HCT116 (cell line): ENCODE data around the gene CIAO1. TPM values are rescaled to one million over a fixed set of nuclear protein-coding genes. Genes with fewer than 3 reads are reported as not detected.

Experiments
- ATAC-seq: fragments of 200-7000 bp; cut with Tn5 transposase; 2 replicates; pipeline ENCODE4 v1.9.1; 2020; ENCODE audit warnings: mild to moderate bottlenecking, moderate library complexity
- BruUV-seq: library from RNA; stranded (reverse); fragments of 400-500 nt; replicated peaks from 2 replicates; lab custom pipeline; 2021; lab: Mats Ljungman, UMichigan
- CTCF ChIA-PET: fragments of 300-600 bp; sonication (Branson Sonifier 250); formaldehyde crosslinking; loops from one replicate; lab custom pipeline; 2021; ENCODE audit warnings: antibody characterized with exemption; lab: Charles Lee
- POLR2A ChIA-PET: fragments of 300-600, 350-600 bp; sonication (Branson Sonifier 250); formaldehyde crosslinking; loops from one replicate; lab custom pipeline; 2021; ENCODE audit warnings: antibody characterized with exemption; lab: Charles Lee
- RAD21 ChIA-PET, 2 experiments: fragments of 300-600 bp; sonication (Branson Sonifier 250); formaldehyde crosslinking; loops; one replicate each; lab custom pipeline; 2023; ENCODE audit warnings: low total read pairs in 2 of 2; ENCODE audit not compliant: uncharacterized antibody in 2 of 2, unreplicated experiment in 2 of 2, low non-redundant PET in 1 of 2; lab: Charles Lee
- DNase-seq: peaks from one replicate; pipeline ENCODE4 v3.0.0-alpha.2; 2010; ENCODE audit warnings: low read depth, low spot score
- H2AFZ ChIP-seq: fragments of 200-600 bp; shearing (Covaris generic), sonication (generic); 2 replicates; pipeline ENCODE4 v1.6.1; 2017; ENCODE audit warnings: low read depth, mixed run types, mixed read lengths, antibody characterized with exemption, low read length; ENCODE audit not compliant: poor library complexity, severe bottlenecking
- H3K27ac ChIP-seq: 2 replicates; pipeline ENCODE4 v1.5.1; 2012; ENCODE audit warnings: low read depth, low read length
- H3K27me3 ChIP-seq: fragments of 200-600 bp; sonication (generic); 2 replicates; pipeline ENCODE4 v1.6.1; 2016; ENCODE audit warnings: mixed run types, low read length, mixed read lengths; ENCODE audit not compliant: insufficient read depth
- H3K36me3 ChIP-seq, 2 experiments: fragments of 200-500 bp in 1 of 2; fragments of 200-600 bp in 1 of 2; sonication (Bioruptor generic) in 1 of 2; sonication (generic) in 1 of 2; 2 replicates each; pipeline versions ENCODE4 v1.5.1 to v1.6.1; 2014 to 2016; ENCODE audit warnings: low read length in 2 of 2, inconsistent platforms in 1 of 2, mixed read lengths in 1 of 2, mixed run types in 1 of 2; ENCODE audit not compliant: insufficient read depth in 2 of 2, control insufficient read depth in 1 of 2
- H3K4me1 ChIP-seq, 2 experiments: fragments of 200-600 bp in 1 of 2; sonication (generic) in 1 of 2; 2 replicates each; pipeline versions ENCODE4 v1.5.1 to v1.6.1; 2012 to 2017; ENCODE audit warnings: low read length in 2 of 2, inconsistent platforms in 1 of 2, mild to moderate bottlenecking in 1 of 2, mixed read lengths in 1 of 2, mixed run types in 1 of 2, moderate library complexity in 1 of 2; ENCODE audit not compliant: insufficient read depth in 2 of 2, control insufficient read depth in 1 of 2
- H3K4me2 ChIP-seq: fragments of 200-600 bp; sonication (generic); 2 replicates; pipeline ENCODE4 v1.6.1; 2017; ENCODE audit warnings: mixed run types, low read length, mixed read lengths
- H3K4me3 ChIP-seq, 2 experiments: fragments of 200-600 bp in 1 of 2; sonication (generic) in 1 of 2; replicated peaks in 1 of 2; 2 replicates each; pipeline ENCODE4 v1.5.1; 2011 to 2016; ENCODE audit warnings: low read length in 2 of 2, control low read depth in 1 of 2, low read depth in 1 of 2, mild to moderate bottlenecking in 1 of 2, mixed read lengths in 1 of 2, mixed run types in 1 of 2
- H3K79me2 ChIP-seq: fragments of 200-600 bp; sonication (generic); 2 replicates; pipeline ENCODE4 v1.6.1; 2017; ENCODE audit warnings: mild to moderate bottlenecking, mixed run types, low read length, moderate library complexity, mixed read lengths; ENCODE audit not compliant: insufficient read depth
- H3K9ac ChIP-seq: fragments of 200-600 bp; sonication (generic); 2 replicates; pipeline ENCODE4 v1.6.1; 2016; ENCODE audit warnings: low read length, mixed read lengths
- H3K9me2 ChIP-seq: fragments of 200-600 bp; sonication (generic), shearing (Covaris generic); 2 replicates; pipeline ENCODE4 v1.6.1; 2017; ENCODE audit warnings: mixed run types, mild to moderate bottlenecking, moderate library complexity; ENCODE audit not compliant: insufficient read depth
- H3K9me3 ChIP-seq, 2 experiments: fragments of 200-500 bp in 1 of 2; fragments of 200-600 bp in 1 of 2; sonication (Bioruptor generic) in 1 of 2; sonication (generic) in 1 of 2; 2 replicates each; pipeline ENCODE4 v1.6.1; 2014 to 2017; ENCODE audit warnings: low read length in 2 of 2, mixed read lengths in 2 of 2, inconsistent platforms in 1 of 2, low read depth in 1 of 2, mild to moderate bottlenecking in 1 of 2, mixed run types in 1 of 2, moderate library complexity in 1 of 2; ENCODE audit not compliant: control insufficient read depth in 1 of 2, insufficient read depth in 1 of 2
- H4K20me1 ChIP-seq: fragments of 200-600 bp; sonication (generic), shearing (Covaris generic); 2 replicates; pipeline ENCODE4 v1.6.1; 2017; ENCODE audit warnings: mixed run types, mild to moderate bottlenecking, moderate library complexity; ENCODE audit not compliant: insufficient read depth
- CBX3 ChIP-seq: IDR thresholded peaks from 2 replicates; pipeline ENCODE4 v1.6.1; 2012; ENCODE audit warnings: low read depth
- CEBPB ChIP-seq: IDR thresholded peaks from 2 replicates; pipeline ENCODE4 v1.6.1; 2012; ENCODE audit warnings: low read depth
- EGR1 ChIP-seq: IDR thresholded peaks from 2 replicates; pipeline ENCODE4 v1.6.1; 2012; ENCODE audit warnings: low read depth
- EZH2 ChIP-seq: fragments of 200-600 bp; sonication (generic); IDR thresholded peaks from 2 replicates; pipeline ENCODE4 v1.6.1; 2017; ENCODE audit warnings: antibody characterized with exemption, mixed run types
- EZH2phosphoT487 ChIP-seq: fragments of 200-600 bp; IDR thresholded peaks from 2 replicates; pipeline ENCODE4 v1.6.1; 2018; ENCODE audit warnings: antibody characterized with exemption, borderline replicate concordance
- FOSL1 ChIP-seq: IDR thresholded peaks from 2 replicates; pipeline ENCODE4 v1.6.1; 2012; ENCODE audit warnings: low read depth
- JUND ChIP-seq: IDR thresholded peaks from 2 replicates; pipeline ENCODE4 v1.6.1; 2012
- POLR2A ChIP-seq: IDR thresholded peaks from 2 replicates; pipeline ENCODE4 v1.7.0; 2011; ENCODE audit warnings: borderline replicate concordance; ENCODE audit not compliant: insufficient read depth, insufficient read length; ENCODE audit errors: extremely low read depth
- RAD21 ChIP-seq: IDR thresholded peaks from 2 replicates; pipeline ENCODE4 v1.6.1; 2012; ENCODE audit warnings: low read depth, mild to moderate bottlenecking
- SIN3A ChIP-seq: IDR thresholded peaks from 2 replicates; pipeline ENCODE4 v1.6.1; 2012; ENCODE audit warnings: low read depth
- TCF7L2 ChIP-seq: IDR thresholded peaks from 2 replicates; pipeline ENCODE4 v1.7.0; 2011; ENCODE audit warnings: borderline replicate concordance, inconsistent platforms; ENCODE audit not compliant: insufficient read depth, insufficient read length; ENCODE audit errors: extremely low read depth
- YY1 ChIP-seq: IDR thresholded peaks from 2 replicates; pipeline ENCODE4 v1.6.1; 2011; ENCODE audit warnings: low read length, low read depth, moderate library complexity, mild to moderate bottlenecking; ENCODE audit not compliant: insufficient replicate concordance; ENCODE audit errors: extremely low read depth
- ZFX ChIP-seq: fragments of 450-650 bp; IDR thresholded peaks from 2 replicates; pipeline ENCODE4 v1.6.1; 2017
- ZNF274 ChIP-seq: fragments of 200-500 bp; sonication (Bioruptor generic); IDR thresholded peaks from 2 replicates; pipeline ENCODE4 v1.6.1; 2014; ENCODE audit warnings: mild to moderate bottlenecking, low read depth, low read length, inconsistent platforms
- intact Hi-C: fragments of 100-400 bp; cut with micrococcal nuclease; formaldehyde crosslinking; loops from 2 replicates; pipeline ENCODE4 v1.10.0; 2022
- total RNA-seq: library from RNA; stranded (reverse); gene quantifications from one replicate; pipeline ENCODE4 v1.2.1, GENCODE V29; 2021; ENCODE audit not compliant: unreplicated experiment
- TF ChIP-seq, protein P1 (sequence below): IDR thresholded peaks from 2 replicates; pipeline ENCODE4 v1.6.1; 2011; ENCODE audit warnings: mild to moderate bottlenecking, low read length, moderate library complexity; ENCODE audit not compliant: insufficient replicate concordance; ENCODE audit errors: extremely low read depth
- TF ChIP-seq, protein P2 (sequence below): IDR thresholded peaks from 2 replicates; pipeline ENCODE4 v1.6.1; 2012
- TF ChIP-seq, protein P3 (sequence below), 3 experiments: fragments of 200-600 bp in 1 of 3; sonication (generic) in 1 of 3; IDR thresholded peaks in 2 of 3; conservative IDR thresholded peaks in 1 of 3; 2 replicates each; pipeline ENCODE4 v1.5.1; 2012 to 2017; ENCODE audit warnings: low read depth in 2 of 3, low read length in 2 of 3, antibody characterized with exemption in 1 of 3, borderline replicate concordance in 1 of 3, control low read depth in 1 of 3, mild to moderate bottlenecking in 1 of 3, mixed read lengths in 1 of 3, mixed run types in 1 of 3, moderate library complexity in 1 of 3; ENCODE audit not compliant: insufficient read depth in 1 of 3

Gene CIAO1
- total RNA-seq, 1 experiment from 2014 or later: 76.8 TPM

DNA sequence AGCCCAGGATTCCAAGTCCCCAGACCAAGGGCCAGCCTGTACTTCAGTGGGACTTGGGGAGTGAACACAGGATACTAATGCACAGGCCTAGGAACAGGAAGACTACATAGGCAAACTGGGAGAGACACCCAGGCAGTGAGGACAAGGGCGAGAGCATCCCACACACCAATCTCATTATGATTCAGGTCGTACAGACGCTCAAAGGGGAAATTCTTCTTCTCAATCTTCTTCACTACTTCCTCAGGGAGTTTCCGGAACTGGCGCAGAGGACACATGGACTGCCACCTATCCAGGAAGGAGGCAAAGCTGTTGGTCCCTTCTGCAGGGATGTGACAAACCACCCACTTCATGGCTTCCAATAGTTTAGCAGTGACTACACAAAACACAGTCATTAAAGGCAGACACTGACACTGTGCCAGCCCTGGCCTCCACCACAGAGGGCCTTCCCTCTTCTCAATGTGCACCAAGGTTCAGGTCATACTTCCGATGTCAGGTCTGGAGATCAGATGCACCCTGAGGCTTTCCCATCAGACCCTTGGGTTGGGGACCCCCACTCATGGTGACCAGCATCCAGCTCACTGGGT is 21.3 kb downstream of the CIAO1 start:
- POLR2A ChIA-PET: no interaction called here
- CTCF ChIA-PET: no interaction called here

More for the DNA sequence above, 21.3 kb downstream of the CIAO1 start:
- H3K79me2 ChIP-seq: no peaks in the 10 kb centered on the region
- H3K4me2 ChIP-seq: no peak overlapping the region
- H3K9me3 ChIP-seq: no peaks in the 10 kb centered on the region
- no peaks in the 10 kb centered on the region for H4K20me1 ChIP-seq
- DNase-seq (no peak), ATAC-seq (no peak)
- H3K27ac ChIP-seq: no peak overlapping the region
- H3K9ac ChIP-seq: no peak overlapping the region
- no peaks in the 10 kb centered on the region for H3K9me2 ChIP-seq
- TF ChIP-seq EZH2phosphoT487: no peak
- TF ChIP-seq POLR2A: no peak
- TF ChIP-seq EZH2: no peak
- TF ChIP-seq SIN3A: no peak
- no peak for TF ChIP-seq ZNF274
- TF ChIP-seq JUND: no peak
- TF ChIP-seq, protein P1, sequence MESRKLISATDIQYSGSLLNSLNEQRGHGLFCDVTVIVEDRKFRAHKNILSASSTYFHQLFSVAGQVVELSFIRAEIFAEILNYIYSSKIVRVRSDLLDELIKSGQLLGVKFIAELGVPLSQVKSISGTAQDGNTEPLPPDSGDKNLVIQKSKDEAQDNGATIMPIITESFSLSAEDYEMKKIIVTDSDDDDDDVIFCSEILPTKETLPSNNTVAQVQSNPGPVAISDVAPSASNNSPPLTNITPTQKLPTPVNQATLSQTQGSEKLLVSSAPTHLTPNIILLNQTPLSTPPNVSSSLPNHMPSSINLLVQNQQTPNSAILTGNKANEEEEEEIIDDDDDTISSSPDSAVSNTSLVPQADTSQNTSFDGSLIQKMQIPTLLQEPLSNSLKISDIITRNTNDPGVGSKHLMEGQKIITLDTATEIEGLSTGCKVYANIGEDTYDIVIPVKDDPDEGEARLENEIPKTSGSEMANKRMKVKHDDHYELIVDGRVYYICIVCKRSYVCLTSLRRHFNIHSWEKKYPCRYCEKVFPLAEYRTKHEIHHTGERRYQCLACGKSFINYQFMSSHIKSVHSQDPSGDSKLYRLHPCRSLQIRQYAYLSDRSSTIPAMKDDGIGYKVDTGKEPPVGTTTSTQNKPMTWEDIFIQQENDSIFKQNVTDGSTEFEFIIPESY: no peak
- TF ChIP-seq, protein P2, sequence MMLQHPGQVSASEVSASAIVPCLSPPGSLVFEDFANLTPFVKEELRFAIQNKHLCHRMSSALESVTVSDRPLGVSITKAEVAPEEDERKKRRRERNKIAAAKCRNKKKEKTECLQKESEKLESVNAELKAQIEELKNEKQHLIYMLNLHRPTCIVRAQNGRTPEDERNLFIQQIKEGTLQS: no peak
- no peak for TF ChIP-seq EGR1
- TF ChIP-seq CBX3: no peak
- TF ChIP-seq RAD21: no peak
- TF ChIP-seq YY1: no peak
- no peak for TF ChIP-seq FOSL1
- no peak for TF ChIP-seq TCF7L2
- TF ChIP-seq CEBPB: no peak
- TF ChIP-seq, protein P3, sequence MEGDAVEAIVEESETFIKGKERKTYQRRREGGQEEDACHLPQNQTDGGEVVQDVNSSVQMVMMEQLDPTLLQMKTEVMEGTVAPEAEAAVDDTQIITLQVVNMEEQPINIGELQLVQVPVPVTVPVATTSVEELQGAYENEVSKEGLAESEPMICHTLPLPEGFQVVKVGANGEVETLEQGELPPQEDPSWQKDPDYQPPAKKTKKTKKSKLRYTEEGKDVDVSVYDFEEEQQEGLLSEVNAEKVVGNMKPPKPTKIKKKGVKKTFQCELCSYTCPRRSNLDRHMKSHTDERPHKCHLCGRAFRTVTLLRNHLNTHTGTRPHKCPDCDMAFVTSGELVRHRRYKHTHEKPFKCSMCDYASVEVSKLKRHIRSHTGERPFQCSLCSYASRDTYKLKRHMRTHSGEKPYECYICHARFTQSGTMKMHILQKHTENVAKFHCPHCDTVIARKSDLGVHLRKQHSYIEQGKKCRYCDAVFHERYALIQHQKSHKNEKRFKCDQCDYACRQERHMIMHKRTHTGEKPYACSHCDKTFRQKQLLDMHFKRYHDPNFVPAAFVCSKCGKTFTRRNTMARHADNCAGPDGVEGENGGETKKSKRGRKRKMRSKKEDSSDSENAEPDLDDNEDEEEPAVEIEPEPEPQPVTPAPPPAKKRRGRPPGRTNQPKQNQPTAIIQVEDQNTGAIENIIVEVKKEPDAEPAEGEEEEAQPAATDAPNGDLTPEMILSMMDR (IDR thresholded peaks at IDR 0.05 in 2 of 3, conservative IDR thresholded peaks at IDR 0.05 in 1 of 3; ENCODE audit: borderline replicate concordance in 1 of 3, insufficient read depth in 1 of 3, low read depth in 2 of 3, low read length in 2 of 3): no peak
- no peak for TF ChIP-seq ZFX
- intact Hi-C loops: no loop called here
- no peak overlapping the region for H3K4me3 ChIP-seq
- RAD21 ChIA-PET: no interaction called here
- no peaks in the 10 kb centered on the region for H3K27me3 ChIP-seq
- H3K4me1 ChIP-seq: no peaks in the 10 kb centered on the region
- no TSS peak for BruUV-seq
- H2AFZ ChIP-seq: no peak overlapping the region
- peaks cover 92 to 94% of the 10 kb centered on the region in 2 experiments for H3K36me3 ChIP-seq
